IPS-20b (cell line): ENCODE measurements around the gene NR6A1.

Experiments
- H3K27ac ChIP-seq: one replicate; pipeline ENCODE4 v1.5.1; 2013; ENCODE audit warnings: low read length
- H3K27me3 ChIP-seq: 2 replicates; pipeline ENCODE4 v1.6.1; 2013; ENCODE audit warnings: mild to moderate bottlenecking, low read length, inconsistent platforms; ENCODE audit not compliant: insufficient read depth
- H3K36me3 ChIP-seq: 2 replicates; pipeline ENCODE4 v1.6.1; 2013; ENCODE audit warnings: low read depth, mild to moderate bottlenecking, inconsistent platforms, low read length, moderate library complexity; ENCODE audit not compliant: insufficient read depth
- H3K4me1 ChIP-seq: 2 replicates; pipeline ENCODE4 v1.6.1; 2013; ENCODE audit warnings: mild to moderate bottlenecking, control low read depth, inconsistent platforms, low read length, moderate library complexity; ENCODE audit not compliant: insufficient read depth
- H3K4me3 ChIP-seq: 2 replicates; pipeline ENCODE4 v1.5.1; 2013; ENCODE audit warnings: mild to moderate bottlenecking, low read length, inconsistent platforms
- H3K9ac ChIP-seq: 2 replicates; pipeline ENCODE4 v1.6.1; 2013; ENCODE audit warnings: low read depth, mild to moderate bottlenecking, inconsistent platforms, low read length, moderate library complexity
- H3K9me3 ChIP-seq: 2 replicates; pipeline ENCODE4 v1.6.1; 2013; ENCODE audit warnings: mild to moderate bottlenecking, low read depth, low read length, inconsistent platforms; ENCODE audit not compliant: insufficient read depth

The NR6A1 gene

DNA sequence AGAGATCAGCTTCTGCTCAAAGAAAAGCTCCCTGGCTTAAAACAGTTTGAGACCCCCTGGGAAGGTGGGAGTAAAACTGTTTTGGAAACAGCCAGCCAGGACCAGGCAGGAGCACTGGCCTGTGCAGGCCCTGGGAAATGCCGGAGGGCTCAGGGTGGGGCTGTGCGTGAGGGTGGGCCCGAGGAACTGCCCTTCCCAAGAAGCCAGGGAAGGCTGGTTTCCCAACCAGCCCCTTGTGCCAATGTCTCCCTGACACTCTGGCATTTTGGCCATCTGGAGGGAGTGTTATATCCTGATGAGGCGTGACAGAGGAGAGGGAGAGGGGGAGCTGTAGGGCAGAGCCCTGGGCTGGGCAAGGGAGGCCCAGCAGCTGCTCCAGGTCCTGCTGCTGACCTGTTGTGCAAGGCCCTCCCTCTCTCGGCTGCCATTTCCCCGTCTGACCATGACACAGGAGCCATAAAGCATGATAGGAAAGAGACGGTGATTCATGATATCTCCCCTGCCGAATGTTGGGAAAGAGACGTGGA lies 22.0 kb upstream of the NR6A1 start:
- H3K36me3 ChIP-seq = no peaks in the 10 kb centered on the region
- no peaks in the 10 kb centered on the region; the same call in 1 of the 2 replicates for H3K4me1 ChIP-seq
- no peak overlapping the region for H3K4me3 ChIP-seq
- H3K9ac ChIP-seq = no peak overlapping the region
- H3K27ac ChIP-seq = no peak overlapping the region
- no peaks in the 10 kb centered on the region for H3K27me3 ChIP-seq
- H3K9me3 ChIP-seq = no peaks in the 10 kb centered on the region

DNA sequence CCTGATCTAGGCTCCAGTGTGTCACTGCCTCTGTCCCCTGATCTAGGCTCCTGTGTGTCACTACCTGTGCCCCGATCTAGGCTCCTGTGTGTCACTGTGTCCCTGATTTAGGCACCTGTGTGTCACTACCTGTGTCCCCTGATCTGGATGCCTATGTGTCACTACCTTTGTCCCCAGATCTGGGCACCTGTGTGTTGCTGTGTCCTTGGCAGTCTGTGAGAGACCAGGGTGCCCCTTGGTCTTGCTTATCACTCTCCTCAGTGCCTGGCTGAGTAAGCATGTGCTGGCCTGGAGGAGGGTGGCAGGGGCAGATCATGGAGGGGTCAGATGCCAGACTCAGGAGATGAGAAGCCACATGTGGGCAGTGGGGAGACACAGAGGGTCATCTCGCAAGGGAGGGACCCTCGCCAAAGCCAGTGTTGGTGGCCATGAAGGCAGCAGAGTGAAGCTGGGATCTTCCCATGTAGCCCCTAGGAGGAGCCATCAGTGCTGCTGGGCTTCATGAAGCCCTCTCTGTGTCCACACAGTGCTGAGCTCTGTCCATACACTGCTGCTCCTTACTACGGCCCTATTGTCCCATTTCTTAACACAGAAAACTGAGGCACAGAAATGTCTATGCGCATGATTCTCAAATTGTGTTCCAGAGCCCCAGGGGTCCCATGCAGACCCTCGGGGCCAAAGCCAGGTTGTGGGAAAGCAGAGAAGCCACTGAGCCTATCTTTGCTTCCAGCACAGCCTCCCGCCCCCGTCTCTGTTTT lies 21.3 kb upstream of the NR6A1 start:
- no peak overlapping the region for H3K9ac ChIP-seq
- H3K4me3 ChIP-seq = no peak overlapping the region
- H3K36me3 ChIP-seq = no peaks in the 10 kb centered on the region
- H3K27me3 ChIP-seq = no peaks in the 10 kb centered on the region
- no peaks in the 10 kb centered on the region for H3K9me3 ChIP-seq
- no peaks in the 10 kb centered on the region; the same call in 1 of the 2 replicates for H3K4me1 ChIP-seq
- H3K27ac ChIP-seq = no peak overlapping the region

DNA sequence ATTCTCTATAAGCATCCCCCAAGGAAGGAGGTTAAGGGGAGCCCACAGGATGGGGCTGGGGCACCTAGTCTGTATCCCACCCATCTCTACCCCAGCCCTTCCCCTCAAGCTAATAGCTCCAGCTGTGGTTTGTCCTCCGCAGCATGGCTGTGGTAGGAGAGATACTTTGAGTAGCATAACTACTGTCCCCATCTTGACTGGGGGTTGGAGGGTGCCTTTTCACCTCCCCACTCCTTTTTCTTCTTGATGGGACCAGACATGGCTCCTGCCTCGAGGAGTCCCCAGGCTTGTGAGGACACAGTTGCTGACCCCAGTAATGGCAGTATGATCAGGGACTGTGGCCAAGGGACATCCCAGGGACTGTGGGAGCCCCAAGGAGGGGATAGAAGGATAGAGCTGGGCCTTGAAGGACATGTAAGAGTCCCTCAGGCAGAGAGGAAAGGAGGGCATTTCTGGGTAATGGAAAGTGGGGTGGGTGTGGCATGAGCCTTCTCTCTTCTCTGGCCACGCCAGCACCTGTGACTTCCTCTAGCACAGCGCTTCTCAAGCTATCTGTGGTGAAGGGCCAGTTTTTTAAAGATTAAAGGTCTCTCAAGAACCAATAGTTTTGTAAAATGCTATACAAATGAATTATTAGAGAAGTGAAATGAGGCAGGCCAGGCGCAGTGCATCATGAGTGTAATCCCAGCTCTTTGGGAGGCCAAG lies 19.8 kb upstream of the NR6A1 start:
- Histone ChIP-seq H3K27ac (no peak overlapping the region), H3K36me3 (no peaks in the 10 kb centered on the region), H3K4me3 (no peak overlapping the region), H3K4me1 (no peaks in the 10 kb centered on the region; the same call in 1 of the 2 replicates), H3K9ac (no peak overlapping the region), H3K9me3 (no peaks in the 10 kb centered on the region), H3K27me3 (no peaks in the 10 kb centered on the region)

DNA sequence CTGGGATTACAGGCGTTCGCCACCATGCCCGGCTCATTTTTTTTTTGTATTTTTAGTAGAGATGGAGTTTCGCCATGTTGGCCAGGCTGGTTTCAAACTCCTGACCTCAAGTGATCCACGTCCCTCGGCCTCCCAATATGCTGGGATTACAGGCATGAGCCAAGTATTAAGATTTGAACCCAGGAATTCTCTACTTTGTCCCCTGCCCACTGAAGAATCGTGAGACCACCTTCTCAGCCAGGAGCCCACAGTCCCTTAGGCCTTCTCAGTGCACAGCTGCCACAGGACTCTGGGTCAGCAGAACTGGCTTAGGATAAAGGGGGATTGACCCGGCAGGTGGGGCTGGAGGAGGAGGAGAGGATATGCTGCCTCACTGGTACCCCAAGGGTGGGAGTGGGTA lies 19.2 kb upstream of the NR6A1 start:
- Histone ChIP-seq H3K36me3 (no peaks in the 10 kb centered on the region), H3K27ac (no peak overlapping the region), H3K9me3 (no peaks in the 10 kb centered on the region), H3K27me3 (no peaks in the 10 kb centered on the region), H3K4me1 (no peaks in the 10 kb centered on the region; the same call in 1 of the 2 replicates), H3K9ac (no peak overlapping the region), H3K4me3 (no peak overlapping the region)

GRCh38 chr9:124789531-124789930 lies 18.4 kb upstream of the NR6A1 start:
- Histone ChIP-seq H3K9ac (no peak overlapping the region), H3K9me3 (no peaks in the 10 kb centered on the region), H3K27me3 (no peaks in the 10 kb centered on the region), H3K27ac (no peak overlapping the region), H3K36me3 (no peaks in the 10 kb centered on the region), H3K4me3 (no peak overlapping the region), H3K4me1 (no peaks in the 10 kb centered on the region; the same call in 1 of the 2 replicates)

GRCh38 chr9:124788542-124789217 lies 17.6 kb upstream of the NR6A1 start:
- H3K9me3 ChIP-seq = no peaks in the 10 kb centered on the region
- no peak overlapping the region for H3K27ac ChIP-seq
- no peaks in the 10 kb centered on the region for H3K27me3 ChIP-seq
- H3K4me1 ChIP-seq = no peaks in the 10 kb centered on the region; the same call in 1 of the 2 replicates
- no peak overlapping the region for H3K9ac ChIP-seq
- no peak overlapping the region for H3K4me3 ChIP-seq
- no peaks in the 10 kb centered on the region for H3K36me3 ChIP-seq

DNA sequence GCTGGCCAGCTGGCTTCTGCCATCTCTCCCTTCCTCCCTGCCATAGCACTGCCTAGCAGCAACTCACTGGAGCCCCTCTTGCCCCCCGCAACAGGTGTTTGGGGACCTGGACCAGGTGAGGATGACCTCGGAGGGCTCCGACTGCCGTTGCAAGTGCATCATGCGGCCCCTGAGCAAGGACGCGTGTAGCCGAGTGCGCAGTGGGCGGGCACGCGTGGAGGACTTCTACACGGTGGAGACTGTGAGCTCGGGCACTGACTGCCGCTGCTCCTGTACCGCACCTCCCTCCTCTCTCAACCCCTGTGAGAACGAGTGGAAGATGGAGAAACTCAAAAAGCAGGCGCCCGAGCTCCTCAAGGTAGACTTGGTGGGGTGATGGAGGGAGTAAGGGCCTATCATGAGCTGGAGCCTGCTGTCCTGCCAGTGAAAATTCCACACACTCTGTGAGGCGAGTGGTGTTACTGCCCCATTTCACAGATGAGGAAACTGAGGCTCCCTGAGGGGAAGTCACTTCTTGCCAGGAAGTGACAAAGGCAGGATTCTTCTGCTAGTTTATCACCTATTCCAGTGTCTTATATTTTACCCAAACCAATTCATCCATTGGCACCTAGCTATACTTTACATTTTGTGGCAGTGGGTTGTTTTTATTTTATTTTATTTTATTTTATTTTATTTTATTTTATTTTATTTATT lies 15.9 kb upstream of the NR6A1 start:
- H3K9me3 ChIP-seq = no peaks in the 10 kb centered on the region
- H3K27ac ChIP-seq = no peak overlapping the region
- H3K9ac ChIP-seq = no peak overlapping the region
- no peaks in the 10 kb centered on the region for H3K36me3 ChIP-seq
- H3K27me3 ChIP-seq = no peaks in the 10 kb centered on the region
- H3K4me1 ChIP-seq = no peaks in the 10 kb centered on the region
- H3K4me3 ChIP-seq = no peak overlapping the region

DNA sequence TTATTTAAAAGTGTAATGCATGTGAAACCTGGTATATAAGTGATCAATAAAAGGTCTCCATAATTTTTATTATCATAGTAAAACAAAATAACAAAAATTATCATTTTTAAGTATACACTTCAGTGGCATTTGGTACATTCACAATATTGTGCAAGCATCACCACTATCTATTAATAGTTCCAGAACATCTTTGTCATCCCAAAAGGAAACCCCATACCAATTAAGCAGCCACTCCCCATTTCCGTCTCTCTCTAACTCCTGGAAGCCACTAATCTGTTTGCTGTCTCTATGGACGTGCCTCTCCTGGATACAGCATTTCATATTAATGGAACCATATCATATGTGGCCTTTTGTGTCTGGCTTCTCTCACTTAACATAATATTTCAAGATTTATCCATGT lies 13.4 kb upstream of the NR6A1 start:
- no peak overlapping the region for H3K9ac ChIP-seq
- no peaks in the 10 kb centered on the region for H3K27me3 ChIP-seq
- H3K9me3 ChIP-seq = no peaks in the 10 kb centered on the region
- H3K36me3 ChIP-seq = no peaks in the 10 kb centered on the region
- H3K4me3 ChIP-seq = no peak overlapping the region
- H3K27ac ChIP-seq = no peak overlapping the region
- peaks cover 5% of the 10 kb centered on the region for H3K4me1 ChIP-seq

DNA sequence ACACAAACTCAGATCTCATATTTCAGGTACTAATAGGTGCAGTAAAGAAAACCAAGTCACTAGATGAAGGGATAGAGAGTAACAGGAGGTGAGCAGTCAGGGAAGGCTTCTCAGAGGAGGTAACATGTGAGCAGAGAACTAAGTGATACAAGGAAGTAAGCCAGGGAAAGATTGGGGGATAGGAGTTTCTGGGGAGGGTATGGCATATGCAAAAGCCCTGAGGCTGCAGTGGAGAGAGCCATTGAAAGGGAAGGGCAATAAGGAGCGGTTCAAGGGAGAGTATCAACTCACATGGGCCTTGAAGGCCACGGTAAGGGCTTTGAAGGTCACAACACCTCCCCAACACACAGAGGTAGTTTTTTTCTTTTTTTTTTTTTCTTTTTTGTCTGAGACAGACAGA lies 12.7 kb upstream of the NR6A1 start:
- H3K9me3 ChIP-seq = no peaks in the 10 kb centered on the region
- H3K27ac ChIP-seq = no peak overlapping the region
- H3K4me3 ChIP-seq = no peak overlapping the region
- H3K4me1 ChIP-seq = peaks cover 10% of the 10 kb centered on the region
- no peaks in the 10 kb centered on the region for H3K27me3 ChIP-seq
- no peak overlapping the region for H3K9ac ChIP-seq
- no peaks in the 10 kb centered on the region for H3K36me3 ChIP-seq

- Histone ChIP-seq H3K9ac (no peak overlapping the region), H3K9me3 (no peaks in the 10 kb centered on the region), H3K36me3 (no peaks in the 10 kb centered on the region), H3K4me3 (no peak overlapping the region), H3K27ac (no peak overlapping the region), H3K27me3 (peaks cover 1% of the 10 kb centered on the region), H3K4me1 (peaks cover 11% of the 10 kb centered on the region)
Observed at GRCh38 chr9:124782661-124783574, 11.8 kb upstream of the NR6A1 start.
